Cardiac muscle cell (in vitro differentiated cells and primary cell): ENCODE results near the gene CDH23. TPM values are rescaled to one million over a fixed set of nuclear protein-coding genes. Genes with fewer than 3 reads are reported as not detected.

Experiments
- DNase-seq, 2 donors: peaks; one replicate each; pipeline versions ENCODE4 v3.0.0 to v3.0.0-alpha.2; 2010 to 2017; ENCODE audit warnings: low read depth in 1 of 2, low spot score in 1 of 2
- H3K27ac ChIP-seq: fragments of 200-600 bp; sonication (generic); 2 replicates; pipeline ENCODE4 v1.5.1; 2016
- H3K27me3 ChIP-seq: fragments of 200-600 bp; sonication (generic); 2 replicates; pipeline ENCODE4 v1.6.0; 2016; ENCODE audit warnings: control low read depth
- H3K36me3 ChIP-seq: fragments of 200-600 bp; sonication (generic); 2 replicates; pipeline ENCODE4 v1.5.1; 2016; ENCODE audit warnings: control low read depth
- H3K4me1 ChIP-seq: fragments of 200-600 bp; sonication (generic); 2 replicates; pipeline ENCODE4 v1.8.1; 2017; ENCODE audit warnings: low read depth, mild to moderate bottlenecking, mixed run types
- H3K4me3 ChIP-seq: fragments of 200-600 bp; sonication (generic); 2 replicates; pipeline ENCODE4 v1.5.1; 2016; ENCODE audit warnings: mild to moderate bottlenecking
- H3K9me3 ChIP-seq: fragments of 200-600 bp; sonication (generic); 2 replicates; pipeline ENCODE4 v1.5.1; 2017; ENCODE audit warnings: low read depth, mild to moderate bottlenecking, control low read depth
- polyA plus RNA-seq: library from polyadenylated mRNA; unstranded; fragments of >200 nt; fragmentation: Nextera tagmentation; extraction: Ambion mirVana; gene quantifications from 2 replicates; pipeline ENCODE4 v1.2.1, GENCODE V29; 2016
- total RNA-seq: library from RNA; depleted of rRNA; stranded (reverse); fragments of >200 nt; gene quantifications from 2 replicates; pipeline ENCODE4 v1.2.3, GENCODE V29; 2016
- TF ChIP-seq, protein P1 (sequence below): IDR thresholded peaks from 2 replicates; pipeline ENCODE4 v1.5.1; 2012; ENCODE audit warnings: low read depth, mild to moderate bottlenecking, low read length

Gene CDH23
- total and polyA plus RNA-seq, 2 experiments from 2014 or later = 0.05 to 0.51 TPM

DNA sequence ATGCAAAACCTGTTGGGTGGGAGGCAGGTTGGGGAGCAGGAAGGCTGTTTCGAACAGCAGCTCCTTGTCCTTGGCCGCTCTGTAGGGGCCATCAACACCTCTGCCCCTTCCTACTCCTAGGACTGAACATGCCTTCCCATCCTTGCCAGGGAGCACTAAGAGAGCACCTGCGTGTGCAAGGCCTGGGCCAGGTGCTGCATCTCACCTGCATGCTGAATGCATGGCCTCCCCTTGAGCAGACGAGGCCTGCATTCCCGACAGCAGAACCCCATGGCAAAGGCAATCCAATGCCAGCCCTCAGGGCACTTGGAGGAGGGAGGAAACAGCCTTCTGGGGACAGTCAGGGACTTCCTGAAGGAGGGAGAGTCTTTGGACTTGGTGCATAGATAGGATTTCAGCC, 365.6 kb downstream of the CDH23 start:
- TF ChIP-seq, protein P1, sequence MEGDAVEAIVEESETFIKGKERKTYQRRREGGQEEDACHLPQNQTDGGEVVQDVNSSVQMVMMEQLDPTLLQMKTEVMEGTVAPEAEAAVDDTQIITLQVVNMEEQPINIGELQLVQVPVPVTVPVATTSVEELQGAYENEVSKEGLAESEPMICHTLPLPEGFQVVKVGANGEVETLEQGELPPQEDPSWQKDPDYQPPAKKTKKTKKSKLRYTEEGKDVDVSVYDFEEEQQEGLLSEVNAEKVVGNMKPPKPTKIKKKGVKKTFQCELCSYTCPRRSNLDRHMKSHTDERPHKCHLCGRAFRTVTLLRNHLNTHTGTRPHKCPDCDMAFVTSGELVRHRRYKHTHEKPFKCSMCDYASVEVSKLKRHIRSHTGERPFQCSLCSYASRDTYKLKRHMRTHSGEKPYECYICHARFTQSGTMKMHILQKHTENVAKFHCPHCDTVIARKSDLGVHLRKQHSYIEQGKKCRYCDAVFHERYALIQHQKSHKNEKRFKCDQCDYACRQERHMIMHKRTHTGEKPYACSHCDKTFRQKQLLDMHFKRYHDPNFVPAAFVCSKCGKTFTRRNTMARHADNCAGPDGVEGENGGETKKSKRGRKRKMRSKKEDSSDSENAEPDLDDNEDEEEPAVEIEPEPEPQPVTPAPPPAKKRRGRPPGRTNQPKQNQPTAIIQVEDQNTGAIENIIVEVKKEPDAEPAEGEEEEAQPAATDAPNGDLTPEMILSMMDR = no peak
- Histone ChIP-seq H3K4me1 (no peaks in the 10 kb centered on the region), H3K36me3 (no peaks in the 10 kb centered on the region), H3K27me3 (no peaks in the 10 kb centered on the region), H3K4me3 (no peak overlapping the region), H3K9me3 (no peaks in the 10 kb centered on the region), H3K27ac (no peak overlapping the region)
- DNase-seq = no peak

DNA sequence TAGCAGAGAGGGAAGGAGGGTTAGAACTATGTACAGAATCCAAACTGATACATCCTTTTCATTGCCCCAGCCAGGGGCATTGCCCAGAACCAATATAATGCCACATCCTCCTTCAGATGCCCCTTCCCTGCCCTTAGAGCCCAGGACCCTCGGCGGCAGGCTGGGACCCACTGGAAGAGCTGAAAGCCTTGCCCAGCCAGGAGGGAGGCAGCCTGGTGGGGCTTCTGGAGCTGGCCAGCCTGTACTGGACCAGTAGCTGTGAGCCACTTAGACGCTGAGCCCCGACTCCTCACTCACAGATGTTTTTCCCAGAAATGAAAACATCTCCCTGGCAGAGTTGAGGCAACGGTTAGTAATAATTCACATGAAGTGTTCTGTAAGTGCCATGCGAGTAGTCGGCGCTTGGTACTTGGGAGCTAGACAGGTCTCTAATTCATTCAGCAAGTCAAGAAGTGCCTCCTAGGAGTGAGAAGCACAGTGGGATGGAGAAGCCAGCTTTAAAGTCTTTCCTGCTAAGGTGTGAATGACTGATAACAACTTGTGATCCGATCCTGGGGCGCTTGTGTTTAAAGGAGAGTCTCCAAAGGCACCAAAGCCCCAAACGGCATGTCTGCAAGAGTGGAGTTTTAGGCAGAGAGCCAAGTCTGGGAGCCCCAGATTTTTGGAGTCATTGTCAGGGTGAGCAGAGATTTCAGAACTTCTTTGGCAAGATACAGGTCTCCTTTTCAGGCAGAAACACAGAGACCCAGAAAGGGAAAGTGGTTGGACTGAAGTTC, 366.8 kb downstream of the CDH23 start:
- no peak overlapping the region for H3K4me3 ChIP-seq
- H3K27me3 ChIP-seq = no peaks in the 10 kb centered on the region
- TF ChIP-seq, protein P1 = no peak
- H3K9me3 ChIP-seq = no peaks in the 10 kb centered on the region
- DNase-seq = no peak
- H3K27ac ChIP-seq = no peak overlapping the region
- no peaks in the 10 kb centered on the region for H3K36me3 ChIP-seq
- H3K4me1 ChIP-seq = no peaks in the 10 kb centered on the region

DNA sequence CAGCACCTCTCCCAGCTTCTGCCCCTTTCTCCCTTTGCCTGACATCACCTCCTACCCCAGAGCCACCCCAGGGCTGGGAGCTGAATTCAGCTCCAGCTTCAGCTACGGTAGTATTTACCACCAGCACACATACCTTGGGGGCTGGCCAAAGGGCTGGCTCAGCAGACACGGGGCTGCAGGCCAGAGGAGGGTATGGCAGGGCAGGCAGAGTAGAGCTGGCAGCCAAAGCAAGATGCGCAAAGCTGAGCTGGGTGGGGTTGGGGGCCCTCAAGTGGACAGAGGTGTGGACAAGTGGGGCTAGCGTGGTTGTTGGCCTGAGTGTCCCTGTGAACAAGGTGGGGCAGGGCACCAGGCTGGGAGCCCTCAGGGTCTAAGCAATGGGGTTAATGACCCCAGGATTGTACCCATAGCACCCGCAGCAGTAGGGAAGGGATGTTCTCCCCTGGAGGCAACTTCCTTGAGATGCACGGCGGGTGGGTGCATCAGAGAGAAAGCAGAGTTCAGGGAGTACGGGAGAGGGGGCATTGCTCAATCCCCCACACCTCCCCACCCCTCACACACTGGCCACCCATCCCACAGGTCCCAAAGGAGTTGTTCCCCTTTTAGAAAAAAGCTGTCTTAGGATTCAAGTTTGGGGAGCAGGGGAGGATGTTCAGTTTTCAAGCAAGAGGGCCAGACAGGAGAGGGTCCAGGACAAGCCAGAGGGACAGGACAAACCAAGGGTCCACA, 368.6 kb downstream of the CDH23 start:
- no peak overlapping the region for H3K4me3 ChIP-seq
- TF ChIP-seq, protein P1 = no peak
- no peaks in the 10 kb centered on the region for H3K9me3 ChIP-seq
- no peaks in the 10 kb centered on the region for H3K36me3 ChIP-seq
- H3K27ac ChIP-seq = no peak overlapping the region
- no peaks in the 10 kb centered on the region for H3K4me1 ChIP-seq
- H3K27me3 ChIP-seq = no peaks in the 10 kb centered on the region
- peak in 1 of 2 donors; percentile 60 for DNase-seq

DNA sequence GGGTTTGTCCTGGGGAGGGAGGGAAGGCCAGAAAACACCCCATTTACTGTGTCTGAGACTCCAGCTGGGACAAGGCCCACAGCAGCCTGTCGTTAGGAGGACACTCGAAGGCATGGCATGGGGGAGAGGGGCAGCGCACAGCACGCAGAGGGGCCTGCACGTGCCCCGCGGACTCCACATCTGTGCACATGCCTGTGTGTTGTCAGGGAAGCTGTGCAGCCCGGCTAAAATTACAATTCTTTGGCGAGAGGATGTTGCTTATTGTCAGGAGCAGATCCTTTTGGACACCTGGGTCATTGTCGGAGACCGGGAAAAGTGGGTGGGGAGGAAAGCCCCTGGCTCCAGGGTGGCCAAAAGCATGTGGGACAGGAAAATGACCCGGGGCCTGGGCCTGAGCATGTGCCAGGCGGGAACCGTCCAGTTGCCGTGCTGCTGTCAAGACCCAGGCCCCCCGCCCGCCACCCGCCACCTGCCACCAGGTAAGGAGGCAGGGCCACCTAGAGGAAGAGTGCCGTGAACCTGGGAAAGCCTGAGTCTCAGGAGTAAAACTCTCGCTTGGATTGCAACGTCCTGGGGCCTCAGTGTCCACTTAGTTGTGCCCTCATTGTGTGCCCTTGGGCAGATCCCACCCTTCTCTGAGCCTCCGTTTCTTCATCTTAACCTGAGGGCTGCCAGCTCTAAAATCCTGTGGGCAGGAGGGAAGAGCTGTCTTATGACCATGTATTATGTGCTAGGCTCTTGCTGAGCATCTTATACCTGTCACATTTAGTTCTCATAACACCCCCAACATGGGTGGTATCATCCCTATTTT, 369.4 kb downstream of the CDH23 start:
- no peak overlapping the region for H3K4me3 ChIP-seq
- no peaks in the 10 kb centered on the region for H3K4me1 ChIP-seq
- no peaks in the 10 kb centered on the region for H3K27me3 ChIP-seq
- H3K27ac ChIP-seq = no peak overlapping the region
- no peak for DNase-seq
- no peaks in the 10 kb centered on the region for H3K9me3 ChIP-seq
- no peaks in the 10 kb centered on the region for H3K36me3 ChIP-seq
- TF ChIP-seq, protein P1 = no peak

DNA sequence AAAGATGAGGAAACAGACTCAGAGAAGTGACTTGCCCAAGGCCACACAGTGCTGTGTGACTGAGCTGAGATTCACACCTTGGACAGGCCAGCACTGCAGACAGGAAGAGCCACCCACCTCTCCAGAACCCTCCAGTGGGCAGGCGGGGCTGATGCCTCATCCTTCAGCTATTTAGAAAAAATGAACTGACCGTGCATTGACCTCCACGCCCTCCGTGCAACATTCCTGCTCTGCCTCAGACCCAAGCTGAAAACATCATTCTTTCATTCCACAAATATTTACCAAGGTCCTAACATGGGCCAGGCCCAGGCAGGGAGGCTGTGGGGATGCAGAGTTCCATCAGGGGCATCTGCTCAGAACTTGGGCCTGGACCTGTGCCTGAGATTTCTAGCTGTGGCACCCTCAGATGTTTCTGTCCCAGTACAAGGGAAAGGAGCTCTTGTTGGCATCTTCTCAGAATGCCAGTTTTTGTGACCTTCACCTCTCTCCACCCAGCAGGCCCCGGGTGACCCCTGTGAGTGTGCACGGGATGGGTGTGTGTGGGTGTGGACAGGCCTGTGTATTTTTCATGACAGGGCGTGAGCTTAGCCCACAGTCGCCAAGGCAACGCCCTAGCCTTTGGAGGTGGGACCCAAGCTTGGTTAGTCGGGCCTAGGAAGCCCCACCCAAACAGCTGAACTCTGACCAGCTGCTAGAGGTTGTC, 370.1 kb downstream of the CDH23 start:
- Histone ChIP-seq H3K9me3 (no peaks in the 10 kb centered on the region), H3K4me1 (no peaks in the 10 kb centered on the region), H3K27ac (no peak overlapping the region), H3K27me3 (peaks cover 6% of the 10 kb centered on the region), H3K36me3 (no peaks in the 10 kb centered on the region), H3K4me3 (no peak overlapping the region)
- DNase-seq = peak in 1 of 2 donors; percentile 96
- TF ChIP-seq, protein P1 = no peak
